B cell (primary cell): ENCODE data around the gene XYLT1. TPM values are rescaled to one million over a fixed set of nuclear protein-coding genes. Genes with fewer than 3 reads are reported as not detected.
A peak's percentile ranks its signal among the peaks of the same experiment; 100 is the strongest.

Experiments used
- ATAC-seq: fragments of 200-7000 bp; cut with Tn5 transposase; one replicate; pipeline ENCODE4 v1.10.0; 2021; ENCODE audit warnings: low read depth, mild to moderate bottlenecking, moderate number of reproducible peaks, moderate library complexity
- CTCF ChIA-PET: fragments of 350-600 bp; sonication (Branson Sonifier 250); formaldehyde crosslinking; loops from one replicate; lab custom pipeline; 2021; ENCODE audit warnings: antibody characterized with exemption, inconsistent platforms; lab: Charles Lee
- POLR2A ChIA-PET: fragments of 350-600 bp; sonication (Branson Sonifier 250); formaldehyde crosslinking; loops from one replicate; lab custom pipeline; 2021; ENCODE audit warnings: antibody characterized with exemption; lab: Charles Lee
- DNase-seq: peaks from one replicate; pipeline ENCODE4 v3.0.0; 2013
- H2AFZ ChIP-seq: 2 replicates; pipeline ENCODE4 v1.6.1; 2012; ENCODE audit warnings: mild to moderate bottlenecking, low read depth, low read length; ENCODE audit not compliant: insufficient read depth, poor library complexity, severe bottlenecking
- H3K27ac ChIP-seq, 2 donors: 1 replicate in 1 of 2; 2 replicates in 1 of 2; pipeline ENCODE4 v1.5.1; 2012 to 2013; ENCODE audit warnings: low read length in 2 of 2, mild to moderate bottlenecking in 2 of 2, moderate library complexity in 1 of 2
- H3K27me3 ChIP-seq, 4 experiments: fragments of 200-600 bp in 1 of 4; sonication (generic) in 1 of 4; replicated peaks in 1 of 4; 1 replicate in 2 of 4; 2 replicates in 2 of 4; pipeline versions ENCODE4 v1.6.1 to v1.7.0; 2013 to 2016; ENCODE audit warnings: low read length in 3 of 4, mild to moderate bottlenecking in 2 of 4, mixed read lengths in 1 of 4, moderate library complexity in 1 of 4; ENCODE audit not compliant: insufficient read depth in 4 of 4, control insufficient read depth in 3 of 4; ENCODE audit errors: control extremely low read depth in 1 of 4
- H3K36me3 ChIP-seq, 2 experiments: replicated peaks in 1 of 2; 1 replicate in 1 of 2; 2 replicates in 1 of 2; pipeline versions ENCODE4 v1.6.1 to v1.7.1; 2013; ENCODE audit warnings: low read length in 1 of 2; ENCODE audit not compliant: insufficient read depth in 2 of 2, control insufficient read depth in 1 of 2; ENCODE audit errors: control extremely low read depth in 1 of 2, extremely low read depth in 1 of 2
- H3K4me1 ChIP-seq, 2 donors: fragments of 200-600 bp in 1 of 2; sonication (generic) in 1 of 2; 1 replicate in 1 of 2; 2 replicates in 1 of 2; pipeline versions ENCODE4 v1.5.1 to v1.6.1; 2013 to 2017; ENCODE audit warnings: low read length in 2 of 2; ENCODE audit not compliant: control insufficient read depth in 2 of 2, insufficient read depth in 2 of 2
- H3K4me2 ChIP-seq: replicated peaks from 2 replicates; pipeline ENCODE3; 2012; ENCODE audit warnings: mild to moderate bottlenecking, low read depth, low read length; ENCODE audit not compliant: poor library complexity, severe bottlenecking
- H3K4me3 ChIP-seq, 5 experiments: fragments of 200-600 bp in 1 of 5; sonication (generic) in 1 of 5; 1 replicate in 3 of 5; 2 replicates in 2 of 5; pipeline versions ENCODE4 v1.5.1 to v1.7.0; 2011 to 2016; ENCODE audit warnings: low read length in 4 of 5, mild to moderate bottlenecking in 4 of 5, low read depth in 2 of 5, control low read depth in 1 of 5, moderate library complexity in 1 of 5; ENCODE audit not compliant: insufficient read depth in 1 of 5; ENCODE audit errors: control extremely low read depth in 1 of 5, extremely low read depth in 1 of 5
- H3K79me2 ChIP-seq: fragments of 200-600 bp; sonication (generic); one replicate; pipeline ENCODE4 v1.6.0; 2016; ENCODE audit warnings: low read length; ENCODE audit not compliant: control insufficient read depth, insufficient read depth
- H3K9ac ChIP-seq: fragments of 200-600 bp; sonication (generic); 2 replicates; pipeline ENCODE4 v1.6.1; 2017; ENCODE audit warnings: mild to moderate bottlenecking, low read length, moderate library complexity
- H3K9me3 ChIP-seq, 3 donors: one replicate each; pipeline versions ENCODE4 v1.6.1 to v1.7.1; 2013; ENCODE audit warnings: low read length in 2 of 3; ENCODE audit not compliant: control insufficient read depth in 2 of 3, insufficient read depth in 1 of 3; ENCODE audit errors: control extremely low read depth in 1 of 3
- H4K20me1 ChIP-seq: 2 replicates; pipeline ENCODE4 v1.6.0; 2012; ENCODE audit warnings: mild to moderate bottlenecking, low read length; ENCODE audit not compliant: insufficient read depth, control insufficient read depth, poor library complexity, severe bottlenecking
- H3K27ac Mint-ChIP-seq: one replicate; pipeline ENCODE4 v1.8.0; 2021; ENCODE audit warnings: mixed read lengths
- H3K27me3 Mint-ChIP-seq: one replicate; pipeline ENCODE4 v1.8.0; 2021; ENCODE audit warnings: mixed read lengths
- H3K4me1 Mint-ChIP-seq: one replicate; pipeline ENCODE4 v1.8.0; 2021; ENCODE audit warnings: mixed read lengths
- H3K4me3 Mint-ChIP-seq: one replicate; pipeline ENCODE4 v1.8.0; 2021; ENCODE audit warnings: mixed read lengths
- H3K9me3 Mint-ChIP-seq: one replicate; pipeline ENCODE4 v1.8.0; 2022; ENCODE audit warnings: mixed read lengths; ENCODE audit not compliant: insufficient read depth
- CTCF ChIP-seq: fragments of 200-600 bp; IDR thresholded peaks from one replicate; pipeline ENCODE4 v1.8.0; 2022; ENCODE audit warnings: antibody characterized with exemption, mild to moderate bottlenecking
- EZH2 ChIP-seq: IDR thresholded peaks from 2 replicates; pipeline ENCODE4 v1.6.1; 2012; ENCODE audit warnings: borderline replicate concordance, low read depth, mild to moderate bottlenecking, moderate library complexity, low read length; ENCODE audit not compliant: insufficient read depth, poor library complexity, severe bottlenecking
- WGBS: methylation state at CpG from one replicate; pipeline ENCODE4 v1.1.5; 2013; ENCODE audit warnings: missing lambda C conversion rate; ENCODE audit not compliant: insufficient coverage; 5-methylcytosine and 5-hydroxymethylcytosine counted together
- intact Hi-C: fragments of 100-400 bp; cut with micrococcal nuclease; formaldehyde crosslinking; loops from one replicate; pipeline ENCODE4 v1.10.0; 2022
- polyA plus RNA-seq: library from polyadenylated mRNA; depleted of rRNA; stranded (reverse); fragments of >200 nt; gene quantifications from 2 replicates; pipeline ENCODE4 v1.2.3, GENCODE V29; 2012
- total RNA-seq, 2 donors: library from RNA; stranded (reverse); fragments of 120-200 nt in 1 of 2; gene quantifications; 1 replicate in 1 of 2; 2 replicates in 1 of 2; pipeline versions ENCODE4 v1.2.3 to v1.2.4, GENCODE V29; 2013 to 2022

XYLT1 gene
- total and polyA plus RNA-seq, 2 donors (not counting 1 experiment from before 2014, with no cell fraction given): 8.7 to 59.6 TPM

- intact Hi-C loops: loop anchor here (1.0 to 10.0 kb wide), 8 partner anchors 8 to 354 kb away; no protein-coding TSS in a partner anchor
- DNase-seq (peak; percentile 46), ATAC-seq (peak; percentile 5)
- H3K4me3 Mint-ChIP-seq: peak overlapping the region; percentile 88
- H3K27me3 Mint-ChIP-seq: no peaks in the 10 kb centered on the region
- Histone ChIP-seq H3K27ac (peak overlapping the region; percentile 91 to 93), H4K20me1 (no peaks in the 10 kb centered on the region), H3K27me3 (no peaks in the 10 kb centered on the region), H3K9ac (peak overlapping the region; percentile 63), H3K4me3 (peak overlapping the region; percentile 22 to 56 (median 33)), H3K4me1 (peaks cover 85 to 87% of the 10 kb centered on the region in 2 donors), H3K4me2 (peak overlapping the region; percentile 80), H2AFZ (peak overlapping the region; percentile 38), H3K9me3 (peaks cover 0 to 7% (median 0%) of the 10 kb centered on the region in 3 donors), H3K79me2 (peaks cover 47% of the 10 kb centered on the region), H3K36me3 (no peaks in the 10 kb centered on the region)
- H3K27ac Mint-ChIP-seq: peak overlapping the region; percentile 96
- H3K9me3 Mint-ChIP-seq: peaks cover 5% of the 10 kb centered on the region
- TF ChIP-seq CTCF (no peak), EZH2 (no peak)
- H3K4me1 Mint-ChIP-seq: peaks cover 86% of the 10 kb centered on the region
- WGBS: 3% methylated on average over 5 of the region's 5 CpGs
- POLR2A ChIA-PET: interaction anchor here (0.6 to 2.0 kb wide), 8 partner anchors 22 to 447 kb away, joined by 3 to 26 read pairs (median 4); no protein-coding TSS in a partner anchor
- CTCF ChIA-PET: interaction anchor here (0.7 to 8.4 kb wide), 8 partner anchors 8 to 98 kb away, joined by 3 to 48 read pairs (median 6); no protein-coding TSS in a partner anchor
These were observed 101.8 kb downstream of the XYLT1 start for GRCh38 chr16:17368951-17369350.

GRCh38 chr16:17368446-17368845 is 102.3 kb downstream of the XYLT1 start:
- 100% methylated on average over 1 of the region's 3 CpGs for WGBS
- Mint-ChIP-seq H3K27me3 (no peaks in the 10 kb centered on the region), H3K4me3 (peak overlapping the region; percentile 88), H3K9me3 (peaks cover 5% of the 10 kb centered on the region), H3K4me1 (peaks cover 85% of the 10 kb centered on the region), H3K27ac (peak overlapping the region; percentile 96)
- Histone ChIP-seq H3K36me3 (no peaks in the 10 kb centered on the region), H3K9ac (no peak overlapping the region), H3K4me3 (peak overlapping the region in 2 of 5 experiments; percentile 1 to 56), H3K79me2 (peaks cover 47% of the 10 kb centered on the region), H2AFZ (no peak overlapping the region), H3K4me2 (peak overlapping the region; percentile 80), H3K4me1 (peaks cover 90% of the 10 kb centered on the region in 2 donors), H3K27ac (peak overlapping the region; percentile 91 to 93), H3K27me3 (no peaks in the 10 kb centered on the region), H3K9me3 (peaks cover 0 to 7% (median 0%) of the 10 kb centered on the region in 3 donors), H4K20me1 (no peaks in the 10 kb centered on the region)
- ATAC-seq: no peak
- intact Hi-C loops: loop anchor here (2.0 to 10.0 kb wide), 4 partner anchors 26 to 354 kb away; no protein-coding TSS in a partner anchor
- TF ChIP-seq EZH2 (no peak), CTCF (no peak)
- DNase-seq: peak; percentile 28
- CTCF ChIA-PET: interaction anchor here (1.7 to 8.4 kb wide), 4 partner anchors 9 to 68 kb away, joined by 10 to 48 read pairs (median 21); no protein-coding TSS in a partner anchor
- POLR2A ChIA-PET: interaction anchor here (0.6 to 1.6 kb wide), 4 partner anchors 24 to 446 kb away, joined by 4 to 8 read pairs (median 4); no protein-coding TSS in a partner anchor
